GM18517 (cell line): ENCODE results near the gene SH2D4B.
"Not testable (repeated sequence)": the region's sequence is repeated elsewhere in the genome, so short reads cannot be mapped to it uniquely, and the experiment has no call there.

ENCODE experiments used
- ATAC-seq: cut with Tn5 transposase; IDR thresholded peaks from one replicate; pipeline ENCODE4 v1.9.1; 2021; ENCODE audit warnings: mild to moderate bottlenecking, moderate library complexity; ENCODE audit not compliant: unreplicated experiment

SH2D4B gene

GRCh38 chr10:80542053-80542452, 4.4 kb downstream of the SH2D4B start:
- ATAC-seq, result no peak

DNA sequence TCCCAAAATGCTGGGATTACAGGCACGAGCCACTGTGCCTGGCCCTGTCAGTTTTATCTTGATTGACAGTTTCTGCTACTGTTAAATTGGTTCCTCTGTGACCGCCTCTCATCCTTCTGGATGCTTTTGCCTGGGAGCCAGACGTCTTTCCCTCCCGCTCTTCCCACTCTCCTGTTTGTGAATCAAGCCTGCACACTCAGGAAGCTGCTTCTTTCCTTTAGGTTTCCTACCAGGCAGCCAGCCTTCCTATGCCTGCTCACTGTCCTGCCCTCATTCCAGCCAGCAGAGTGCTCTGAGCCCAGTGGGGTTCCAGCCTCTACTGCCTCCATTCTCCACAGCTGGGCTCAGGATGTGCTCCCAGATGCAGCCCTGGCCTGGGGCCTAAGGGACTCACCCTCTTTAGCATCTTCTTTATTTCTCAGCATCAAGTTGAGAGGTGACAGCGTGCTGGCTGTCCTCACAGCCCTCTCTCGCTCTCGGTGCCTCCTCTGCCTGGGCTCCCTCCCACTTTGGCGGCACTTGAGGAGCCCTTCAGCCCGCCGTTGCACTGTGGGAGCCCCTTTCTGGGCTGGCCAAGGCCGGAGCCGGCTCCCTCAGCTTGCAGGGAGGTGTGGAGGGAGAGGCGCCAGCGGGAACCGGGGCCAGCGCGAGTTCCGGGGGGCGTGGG, 5.1 kb downstream of the SH2D4B start:
- no peak for ATAC-seq

GRCh38 chr10:80543319-80543672, 5.6 kb downstream of the SH2D4B start:
- ATAC-seq, result not testable (repeated sequence)

- ATAC-seq, result no peak
Observed at GRCh38 chr10:80544316-80544953, 6.7 kb downstream of the SH2D4B start.

- ATAC-seq, result no peak
Observed at GRCh38 chr10:80545258-80545881, 7.7 kb downstream of the SH2D4B start.

DNA sequence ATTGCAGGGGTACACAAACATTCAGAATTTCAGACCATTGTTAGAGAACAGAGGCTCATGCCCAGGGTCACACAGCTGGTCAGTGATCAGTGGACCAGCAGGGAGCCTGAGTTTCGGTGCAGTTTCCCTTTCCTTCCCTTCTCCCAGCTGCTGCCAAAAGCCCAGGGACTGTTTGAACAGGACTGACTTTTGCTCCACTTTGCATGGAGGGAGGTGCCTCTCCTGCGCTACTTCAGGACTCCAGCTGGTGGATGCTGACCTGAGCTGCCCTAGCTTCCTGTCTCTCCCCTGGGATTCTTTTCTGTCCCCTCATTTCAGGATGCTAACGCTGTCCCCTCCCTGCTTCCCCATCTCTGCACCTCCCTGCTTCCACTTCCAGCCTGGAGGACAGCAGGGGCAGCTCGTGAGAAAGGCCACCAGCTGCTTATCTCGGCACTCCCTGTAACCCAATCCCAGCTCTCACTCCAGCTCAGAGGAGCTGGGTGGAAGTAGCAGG, 14.5 kb downstream of the SH2D4B start:
- ATAC-seq, result no peak

GRCh38 chr10:80553436-80553835, 15.7 kb downstream of the SH2D4B start:
- ATAC-seq, result no peak

DNA sequence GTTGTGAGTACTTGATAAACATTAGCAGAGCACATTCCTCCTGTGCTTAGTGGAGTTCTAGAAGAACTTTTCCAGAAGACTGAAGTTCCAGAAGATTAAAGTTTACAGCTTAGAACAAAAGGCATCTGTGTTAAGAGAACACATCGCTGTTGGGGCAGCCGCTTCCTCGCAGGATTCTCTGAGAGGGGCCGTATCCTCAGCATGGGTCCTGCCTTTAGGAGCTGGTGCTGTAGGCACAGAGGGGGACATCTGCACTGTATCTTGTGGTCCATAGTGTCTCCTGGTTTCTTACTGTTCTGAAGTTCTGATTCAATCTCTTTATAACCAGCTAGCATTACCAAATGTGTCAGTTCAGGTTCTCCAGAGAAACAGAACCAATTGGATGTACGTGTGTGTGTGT, 16.3 kb downstream of the SH2D4B start:
- no peak for ATAC-seq

- ATAC-seq, result no peak
Observed at GRCh38 chr10:80555415-80555814, 17.7 kb downstream of the SH2D4B start.

DNA sequence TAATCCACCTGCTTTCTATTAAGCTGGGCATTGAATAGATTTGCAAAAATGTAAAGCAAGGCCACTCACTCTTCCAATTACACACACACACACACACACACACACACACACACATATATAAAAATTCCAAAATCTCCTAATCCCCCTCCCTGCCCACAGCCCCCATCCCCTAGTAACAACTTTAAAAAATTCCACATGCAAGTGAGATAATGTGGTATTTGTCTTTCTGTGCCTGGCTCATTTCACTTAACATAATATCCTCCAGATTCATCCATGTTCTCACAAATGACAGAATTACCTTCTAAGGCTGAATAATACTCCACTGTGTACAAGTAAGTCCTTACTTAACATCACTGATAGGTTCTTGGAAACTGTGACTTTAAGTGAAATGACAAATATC, 24.2 kb downstream of the SH2D4B start:
- ATAC-seq, result no peak

GRCh38 chr10:80567292-80567691, 29.6 kb downstream of the SH2D4B start:
- no peak for ATAC-seq

DNA sequence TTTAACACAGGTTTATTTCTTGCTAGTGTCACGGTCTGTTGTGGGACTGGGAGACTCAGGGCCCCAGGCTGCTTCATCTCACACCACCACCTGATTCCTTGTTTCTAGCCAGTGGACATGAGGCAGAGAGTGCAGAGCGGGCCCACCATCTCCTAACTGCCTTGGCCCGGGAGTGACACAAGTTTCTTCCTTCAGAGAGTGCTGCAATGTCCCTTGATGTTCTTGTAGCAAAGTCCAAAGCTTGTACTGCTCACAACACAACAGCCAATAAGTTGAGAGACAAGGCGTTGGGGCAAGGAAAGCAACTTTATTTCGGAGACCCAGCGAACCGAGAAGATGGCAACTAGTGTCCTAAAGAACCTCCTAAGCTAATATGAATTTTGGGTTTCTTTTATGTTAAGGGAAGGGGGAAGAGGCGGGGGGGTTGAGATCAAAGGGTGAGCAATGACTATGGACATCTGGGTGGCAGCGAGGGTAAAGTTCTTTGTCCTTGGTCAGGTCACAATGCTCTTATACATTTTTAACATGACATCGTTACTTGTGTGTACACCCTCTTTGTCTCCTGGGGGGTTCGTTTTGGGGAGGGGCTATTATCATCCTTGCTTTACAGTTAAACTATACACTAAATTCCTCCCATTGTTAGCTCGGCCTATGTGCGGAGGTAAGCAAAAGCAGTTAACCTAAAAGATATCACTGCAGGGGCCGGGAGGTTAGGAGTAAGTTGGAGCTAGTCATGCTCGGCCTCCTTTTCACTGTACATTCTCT, 31.6 kb downstream of the SH2D4B start:
- ATAC-seq, result no peak

- ATAC-seq, result no peak
Observed at GRCh38 chr10:80571352-80571751, 33.6 kb downstream of the SH2D4B start.

DNA sequence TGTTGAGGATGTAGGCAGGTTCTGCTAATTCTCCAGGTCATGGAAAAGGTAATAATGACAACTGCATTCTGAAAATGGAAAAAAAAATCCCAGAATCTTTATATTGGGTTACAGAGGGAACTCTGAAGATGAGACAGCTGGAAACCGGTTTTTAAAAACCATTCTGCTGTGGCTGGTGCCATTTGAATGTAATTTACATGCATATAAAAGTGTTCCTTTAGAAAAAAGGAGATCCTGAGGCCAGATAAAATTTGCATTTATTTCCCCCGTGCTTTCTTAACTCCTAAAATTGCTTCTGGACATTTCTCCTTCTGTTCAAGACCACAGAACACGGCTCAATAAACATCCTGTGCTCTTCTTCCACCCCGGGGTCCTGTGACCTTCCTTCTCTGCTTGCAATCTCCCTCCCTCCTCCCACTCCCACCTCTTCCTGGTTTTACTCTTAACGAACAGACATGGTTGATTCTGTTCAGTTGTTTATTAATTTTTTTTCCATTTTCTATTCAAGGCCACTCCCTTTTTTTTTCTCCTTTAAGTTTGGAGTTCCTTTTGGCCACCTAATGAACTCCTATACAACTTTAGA, 41.6 kb downstream of the SH2D4B start:
- ATAC-seq, result no peak

- no peak for ATAC-seq
Observed at GRCh38 chr10:80579849-80580637, 42.3 kb downstream of the SH2D4B start.

- ATAC-seq, result no peak
Observed at GRCh38 chr10:80580638-80581468, 43.2 kb downstream of the SH2D4B start.

- ATAC-seq, result no peak
Observed at GRCh38 chr10:80581469-80581835, 43.8 kb downstream of the SH2D4B start.

- ATAC-seq, result no peak
Observed at GRCh38 chr10:80582286-80582960, 44.7 kb downstream of the SH2D4B start.

GRCh38 chr10:80583685-80584084, 46.0 kb downstream of the SH2D4B start:
- no peak for ATAC-seq
